HEK293 (cell line): Measurements from ENCODE around the gene HHAT.
A peak's percentile ranks its signal among the peaks of the same experiment; 100 is the strongest.

Source experiments
- FEZF1 ChIP-seq: fragments of 450-650 bp; formaldehyde crosslinking; IDR thresholded peaks from 2 replicates; pipeline ENCODE4 v1.5.1; 2016; ENCODE audit warnings: missing biosample characterization, missing genetic modification characterization
- GLIS2 ChIP-seq: fragments of 450-650 bp; formaldehyde crosslinking; IDR thresholded peaks from 2 replicates; pipeline ENCODE4 v1.5.1; 2016; ENCODE audit warnings: missing biosample characterization, missing genetic modification characterization
- IKZF3 ChIP-seq: fragments of 450-650 bp; IDR thresholded peaks from 2 replicates; pipeline ENCODE4 v1.5.0; 2018; ENCODE audit warnings: missing biosample characterization, mild to moderate bottlenecking, missing genetic modification characterization, moderate library complexity
- KLF10 ChIP-seq: fragments of 450-650 bp; IDR thresholded peaks from 2 replicates; pipeline ENCODE4 v1.5.1; 2018; ENCODE audit warnings: missing biosample characterization, mild to moderate bottlenecking, missing genetic modification characterization
- MZF1 ChIP-seq: fragments of 450-650 bp; formaldehyde crosslinking; IDR thresholded peaks from 2 replicates; pipeline ENCODE4 v1.5.1; 2017; ENCODE audit warnings: missing biosample characterization, missing genetic modification characterization, borderline replicate concordance
- SALL2 ChIP-seq: fragments of 450-650 bp; formaldehyde crosslinking; IDR thresholded peaks from 2 replicates; pipeline ENCODE4 v1.5.0; 2017; ENCODE audit warnings: missing biosample characterization, mild to moderate bottlenecking, missing genetic modification characterization, borderline replicate concordance
- SP7 ChIP-seq: fragments of 450-650 bp; formaldehyde crosslinking; IDR thresholded peaks from 2 replicates; pipeline ENCODE4 v1.5.1; 2016; ENCODE audit warnings: missing biosample characterization, missing genetic modification characterization
- YY1 ChIP-seq: fragments of 450-650 bp; formaldehyde crosslinking; IDR thresholded peaks from 2 replicates; pipeline ENCODE4 v1.5.1; 2018; ENCODE audit warnings: missing biosample characterization, missing genetic modification characterization
- ZBTB17 ChIP-seq: fragments of 450-650 bp; formaldehyde crosslinking; IDR thresholded peaks from 2 replicates; pipeline ENCODE4 v1.5.1; 2016; ENCODE audit warnings: missing biosample characterization, missing genetic modification characterization
- ZBTB8A ChIP-seq: fragments of 450-650 bp; formaldehyde crosslinking; IDR thresholded peaks from 2 replicates; pipeline ENCODE4 v1.5.1; 2016; ENCODE audit warnings: missing biosample characterization, missing genetic modification characterization
- ZEB2 ChIP-seq: fragments of 450-650 bp; formaldehyde crosslinking; IDR thresholded peaks from 2 replicates; pipeline ENCODE4 v1.5.1; 2016; ENCODE audit warnings: missing biosample characterization, missing genetic modification characterization
- ZFP69B ChIP-seq: fragments of 450-650 bp; formaldehyde crosslinking; IDR thresholded peaks from 2 replicates; pipeline ENCODE4 v1.5.1; 2016; ENCODE audit warnings: missing biosample characterization, missing genetic modification characterization
- ZNF184 ChIP-seq: fragments of 450-650 bp; IDR thresholded peaks from 2 replicates; pipeline ENCODE4 v1.5.1; 2018; ENCODE audit warnings: missing biosample characterization, mild to moderate bottlenecking, missing genetic modification characterization
- ZNF292 ChIP-seq: fragments of 450-650 bp; formaldehyde crosslinking; IDR thresholded peaks from 2 replicates; pipeline ENCODE4 v1.5.1; 2016; ENCODE audit warnings: low read depth, missing biosample characterization, missing genetic modification characterization, borderline replicate concordance
- ZNF335 ChIP-seq: fragments of 450-650 bp; formaldehyde crosslinking; conservative IDR thresholded peaks from 2 replicates; pipeline ENCODE4 v1.5.1; 2016; ENCODE audit warnings: missing biosample characterization, missing genetic modification characterization
- ZNF37A ChIP-seq: fragments of 450-650 bp; IDR thresholded peaks from 2 replicates; pipeline ENCODE4 v1.5.1; 2018; ENCODE audit warnings: missing biosample characterization, missing genetic modification characterization
- ZNF394 ChIP-seq: fragments of 450-650 bp; formaldehyde crosslinking; IDR thresholded peaks from 2 replicates; pipeline ENCODE4 v1.5.1; 2016; ENCODE audit warnings: missing biosample characterization, missing genetic modification characterization, mild to moderate bottlenecking, moderate library complexity, borderline replicate concordance
- ZNF433 ChIP-seq: fragments of 450-650 bp; formaldehyde crosslinking; IDR thresholded peaks from 2 replicates; pipeline ENCODE4 v1.5.1; 2016; ENCODE audit warnings: missing biosample characterization, missing genetic modification characterization, low read depth
- ZNF654 ChIP-seq: fragments of 450-650 bp; formaldehyde crosslinking; IDR thresholded peaks from 2 replicates; pipeline ENCODE4 v1.5.1; 2016; ENCODE audit warnings: low read depth, missing biosample characterization, missing genetic modification characterization
- ZNF660 ChIP-seq: fragments of 450-650 bp; IDR thresholded peaks from 2 replicates; pipeline ENCODE4 v1.5.1; 2018; ENCODE audit warnings: missing biosample characterization, mild to moderate bottlenecking, missing genetic modification characterization
- TF ChIP-seq, protein P1 (sequence below): fragments of 450-650 bp; formaldehyde crosslinking; IDR thresholded peaks from 2 replicates; pipeline ENCODE4 v1.5.1; 2016; ENCODE audit warnings: missing biosample characterization, missing genetic modification characterization, borderline replicate concordance
- TF ChIP-seq, protein P2 (sequence below): fragments of 450-650 bp; formaldehyde crosslinking; IDR thresholded peaks from 2 replicates; pipeline ENCODE4 v1.5.1; 2016; ENCODE audit warnings: missing biosample characterization, missing genetic modification characterization, low read depth
- TF ChIP-seq, protein P3 (sequence below): fragments of 450-650 bp; formaldehyde crosslinking; optimal IDR thresholded peaks from 2 replicates; pipeline ENCODE3; 2016; ENCODE audit warnings: missing biosample characterization, mild to moderate bottlenecking, missing genetic modification characterization
- TF ChIP-seq, protein P4 (sequence below): fragments of 450-650 bp; formaldehyde crosslinking; IDR thresholded peaks from 2 replicates; pipeline ENCODE4 v1.5.1; 2017; ENCODE audit warnings: missing biosample characterization, missing genetic modification characterization
- TF ChIP-seq, protein P5 (sequence below): fragments of 450-650 bp; formaldehyde crosslinking; IDR thresholded peaks from 2 replicates; pipeline ENCODE4 v1.5.0; 2017; ENCODE audit warnings: missing biosample characterization, missing genetic modification characterization, borderline replicate concordance
- TF ChIP-seq, protein P6 (sequence below): fragments of 450-650 bp; formaldehyde crosslinking; IDR thresholded peaks from 2 replicates; pipeline ENCODE4 v1.5.1; 2016; ENCODE audit warnings: missing biosample characterization, missing genetic modification characterization

HHAT gene

DNA sequence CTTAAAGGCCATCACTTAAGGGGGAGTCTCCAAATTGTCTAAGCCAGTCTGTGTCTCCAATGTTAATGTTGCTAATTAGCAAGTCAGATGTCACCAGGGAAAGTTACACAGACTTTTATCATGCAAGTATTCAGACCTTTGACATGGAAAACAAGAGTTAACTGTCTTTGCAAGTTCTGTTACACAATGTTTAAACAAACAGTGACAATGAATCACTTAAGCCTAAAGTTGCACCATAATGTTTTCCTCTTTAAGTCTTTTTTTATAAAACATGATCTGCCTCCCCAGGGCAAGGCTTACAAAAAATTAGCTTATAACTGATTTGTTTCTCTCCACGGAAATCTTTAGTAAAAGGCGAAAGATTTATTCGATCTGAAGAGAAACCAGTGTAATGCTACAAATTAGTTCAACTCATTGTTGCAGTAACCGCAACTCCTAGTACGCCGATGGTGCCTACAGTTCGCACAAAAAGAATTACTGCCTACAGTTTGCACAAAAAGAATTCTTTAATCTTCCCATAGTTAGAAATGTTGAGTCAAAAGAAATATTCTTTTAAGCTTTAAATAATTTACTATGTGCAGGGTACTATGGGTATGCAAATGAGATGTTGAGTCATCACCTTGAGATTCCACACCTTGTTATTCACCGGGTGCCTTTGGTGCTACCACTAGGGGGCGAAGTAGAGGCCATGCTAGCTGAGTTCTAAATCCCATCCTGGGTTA, 45.3 kb downstream of the HHAT start (continued):
- TF ChIP-seq, protein P1, sequence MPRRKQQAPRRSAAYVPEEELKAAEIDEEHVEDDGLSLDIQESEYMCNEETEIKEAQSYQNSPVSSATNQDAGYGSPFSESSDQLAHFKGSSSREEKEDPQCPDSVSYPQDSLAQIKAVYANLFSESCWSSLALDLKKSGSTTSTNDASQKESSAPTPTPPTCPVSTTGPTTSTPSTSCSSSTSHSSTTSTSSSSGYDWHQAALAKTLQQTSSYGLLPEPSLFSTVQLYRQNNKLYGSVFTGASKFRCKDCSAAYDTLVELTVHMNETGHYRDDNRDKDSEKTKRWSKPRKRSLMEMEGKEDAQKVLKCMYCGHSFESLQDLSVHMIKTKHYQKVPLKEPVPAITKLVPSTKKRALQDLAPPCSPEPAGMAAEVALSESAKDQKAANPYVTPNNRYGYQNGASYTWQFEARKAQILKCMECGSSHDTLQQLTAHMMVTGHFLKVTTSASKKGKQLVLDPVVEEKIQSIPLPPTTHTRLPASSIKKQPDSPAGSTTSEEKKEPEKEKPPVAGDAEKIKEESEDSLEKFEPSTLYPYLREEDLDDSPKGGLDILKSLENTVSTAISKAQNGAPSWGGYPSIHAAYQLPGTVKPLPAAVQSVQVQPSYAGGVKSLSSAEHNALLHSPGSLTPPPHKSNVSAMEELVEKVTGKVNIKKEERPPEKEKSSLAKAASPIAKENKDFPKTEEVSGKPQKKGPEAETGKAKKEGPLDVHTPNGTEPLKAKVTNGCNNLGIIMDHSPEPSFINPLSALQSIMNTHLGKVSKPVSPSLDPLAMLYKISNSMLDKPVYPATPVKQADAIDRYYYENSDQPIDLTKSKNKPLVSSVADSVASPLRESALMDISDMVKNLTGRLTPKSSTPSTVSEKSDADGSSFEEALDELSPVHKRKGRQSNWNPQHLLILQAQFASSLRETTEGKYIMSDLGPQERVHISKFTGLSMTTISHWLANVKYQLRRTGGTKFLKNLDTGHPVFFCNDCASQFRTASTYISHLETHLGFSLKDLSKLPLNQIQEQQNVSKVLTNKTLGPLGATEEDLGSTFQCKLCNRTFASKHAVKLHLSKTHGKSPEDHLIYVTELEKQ (tag by site-specific recombination) = peak; percentile 10; the same call in 1 of the 2 replicates
- TF ChIP-seq SALL2 (no peak), ZNF394 (tag by site-specific recombination) (0 out of 2 replicates have a peak, but pooled peaks have one; percentile 28), ZNF184 (tag by site-specific recombination) (no peak), ZNF292 (tag by site-specific recombination) (no peak), ZBTB17 (tag by site-specific recombination) (peak; percentile 26; the same call in 1 of the 2 replicates), MZF1 (tag by site-specific recombination) (peak; percentile 19; the same call in 1 of the 2 replicates), SP7 (tag by site-specific recombination) (peak; percentile 62), KLF10 (tag by site-specific recombination) (peak; percentile 84), ZEB2 (tag by site-specific recombination) (peak; percentile 79), ZNF654 (tag by site-specific recombination) (peak; percentile 27), ZNF433 (tag by site-specific recombination) (no peak), YY1 (tag by site-specific recombination) (no peak; the same call in 1 of the 2 replicates), GLIS2 (tag by site-specific recombination) (no peak), ZNF660 (tag by site-specific recombination) (peak; percentile 72), FEZF1 (tag by site-specific recombination) (peak; percentile 65), IKZF3 (tag by site-specific recombination) (peak; percentile 57), ZNF37A (tag by site-specific recombination) (no peak), ZNF335 (tag by site-specific recombination) (peak; percentile 46), ZFP69B (tag by site-specific recombination) (peak; percentile 81; the same call in 1 of the 2 replicates), ZBTB8A (tag by site-specific recombination) (peak; percentile 31; the same call in 1 of the 2 replicates)
- TF ChIP-seq, protein P2, sequence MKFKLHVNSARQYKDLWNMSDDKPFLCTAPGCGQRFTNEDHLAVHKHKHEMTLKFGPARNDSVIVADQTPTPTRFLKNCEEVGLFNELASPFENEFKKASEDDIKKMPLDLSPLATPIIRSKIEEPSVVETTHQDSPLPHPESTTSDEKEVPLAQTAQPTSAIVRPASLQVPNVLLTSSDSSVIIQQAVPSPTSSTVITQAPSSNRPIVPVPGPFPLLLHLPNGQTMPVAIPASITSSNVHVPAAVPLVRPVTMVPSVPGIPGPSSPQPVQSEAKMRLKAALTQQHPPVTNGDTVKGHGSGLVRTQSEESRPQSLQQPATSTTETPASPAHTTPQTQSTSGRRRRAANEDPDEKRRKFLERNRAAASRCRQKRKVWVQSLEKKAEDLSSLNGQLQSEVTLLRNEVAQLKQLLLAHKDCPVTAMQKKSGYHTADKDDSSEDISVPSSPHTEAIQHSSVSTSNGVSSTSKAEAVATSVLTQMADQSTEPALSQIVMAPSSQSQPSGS (tag by site-specific recombination) = peak; percentile 78
- TF ChIP-seq, protein P3, sequence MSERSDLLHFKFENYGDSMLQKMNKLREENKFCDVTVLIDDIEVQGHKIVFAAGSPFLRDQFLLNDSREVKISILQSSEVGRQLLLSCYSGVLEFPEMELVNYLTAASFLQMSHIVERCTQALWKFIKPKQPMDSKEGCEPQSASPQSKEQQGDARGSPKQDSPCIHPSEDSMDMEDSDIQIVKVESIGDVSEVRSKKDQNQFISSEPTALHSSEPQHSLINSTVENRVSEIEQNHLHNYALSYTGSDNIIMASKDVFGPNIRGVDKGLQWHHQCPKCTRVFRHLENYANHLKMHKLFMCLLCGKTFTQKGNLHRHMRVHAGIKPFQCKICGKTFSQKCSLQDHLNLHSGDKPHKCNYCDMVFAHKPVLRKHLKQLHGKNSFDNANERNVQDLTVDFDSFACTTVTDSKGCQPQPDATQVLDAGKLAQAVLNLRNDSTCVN (tag by site-specific recombination) = no peak
- TF ChIP-seq, protein P4, sequence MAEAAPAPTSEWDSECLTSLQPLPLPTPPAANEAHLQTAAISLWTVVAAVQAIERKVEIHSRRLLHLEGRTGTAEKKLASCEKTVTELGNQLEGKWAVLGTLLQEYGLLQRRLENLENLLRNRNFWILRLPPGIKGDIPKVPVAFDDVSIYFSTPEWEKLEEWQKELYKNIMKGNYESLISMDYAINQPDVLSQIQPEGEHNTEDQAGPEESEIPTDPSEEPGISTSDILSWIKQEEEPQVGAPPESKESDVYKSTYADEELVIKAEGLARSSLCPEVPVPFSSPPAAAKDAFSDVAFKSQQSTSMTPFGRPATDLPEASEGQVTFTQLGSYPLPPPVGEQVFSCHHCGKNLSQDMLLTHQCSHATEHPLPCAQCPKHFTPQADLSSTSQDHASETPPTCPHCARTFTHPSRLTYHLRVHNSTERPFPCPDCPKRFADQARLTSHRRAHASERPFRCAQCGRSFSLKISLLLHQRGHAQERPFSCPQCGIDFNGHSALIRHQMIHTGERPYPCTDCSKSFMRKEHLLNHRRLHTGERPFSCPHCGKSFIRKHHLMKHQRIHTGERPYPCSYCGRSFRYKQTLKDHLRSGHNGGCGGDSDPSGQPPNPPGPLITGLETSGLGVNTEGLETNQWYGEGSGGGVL (tag by site-specific recombination) = no peak
- TF ChIP-seq, protein P5, sequence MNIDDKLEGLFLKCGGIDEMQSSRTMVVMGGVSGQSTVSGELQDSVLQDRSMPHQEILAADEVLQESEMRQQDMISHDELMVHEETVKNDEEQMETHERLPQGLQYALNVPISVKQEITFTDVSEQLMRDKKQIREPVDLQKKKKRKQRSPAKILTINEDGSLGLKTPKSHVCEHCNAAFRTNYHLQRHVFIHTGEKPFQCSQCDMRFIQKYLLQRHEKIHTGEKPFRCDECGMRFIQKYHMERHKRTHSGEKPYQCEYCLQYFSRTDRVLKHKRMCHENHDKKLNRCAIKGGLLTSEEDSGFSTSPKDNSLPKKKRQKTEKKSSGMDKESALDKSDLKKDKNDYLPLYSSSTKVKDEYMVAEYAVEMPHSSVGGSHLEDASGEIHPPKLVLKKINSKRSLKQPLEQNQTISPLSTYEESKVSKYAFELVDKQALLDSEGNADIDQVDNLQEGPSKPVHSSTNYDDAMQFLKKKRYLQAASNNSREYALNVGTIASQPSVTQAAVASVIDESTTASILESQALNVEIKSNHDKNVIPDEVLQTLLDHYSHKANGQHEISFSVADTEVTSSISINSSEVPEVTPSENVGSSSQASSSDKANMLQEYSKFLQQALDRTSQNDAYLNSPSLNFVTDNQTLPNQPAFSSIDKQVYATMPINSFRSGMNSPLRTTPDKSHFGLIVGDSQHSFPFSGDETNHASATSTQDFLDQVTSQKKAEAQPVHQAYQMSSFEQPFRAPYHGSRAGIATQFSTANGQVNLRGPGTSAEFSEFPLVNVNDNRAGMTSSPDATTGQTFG (tag by site-specific recombination) = no peak
- TF ChIP-seq, protein P6, sequence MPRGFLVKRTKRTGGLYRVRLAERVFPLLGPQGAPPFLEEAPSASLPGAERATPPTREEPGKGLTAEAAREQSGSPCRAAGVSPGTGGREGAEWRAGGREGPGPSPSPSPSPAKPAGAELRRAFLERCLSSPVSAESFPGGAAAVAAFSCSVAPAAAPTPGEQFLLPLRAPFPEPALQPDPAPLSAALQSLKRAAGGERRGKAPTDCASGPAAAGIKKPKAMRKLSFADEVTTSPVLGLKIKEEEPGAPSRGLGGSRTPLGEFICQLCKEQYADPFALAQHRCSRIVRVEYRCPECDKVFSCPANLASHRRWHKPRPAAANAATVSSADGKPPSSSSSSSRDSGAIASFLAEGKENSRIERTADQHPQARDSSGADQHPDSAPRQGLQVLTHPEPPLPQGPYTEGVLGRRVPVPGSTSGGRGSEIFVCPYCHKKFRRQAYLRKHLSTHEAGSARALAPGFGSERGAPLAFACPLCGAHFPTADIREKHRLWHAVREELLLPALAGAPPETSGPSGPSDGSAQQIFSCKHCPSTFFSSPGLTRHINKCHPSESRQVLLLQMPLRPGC (tag by site-specific recombination) = 0 out of 2 replicates have a peak, but pooled peaks have one; percentile 48
